K562 (cell line): ENCODE data around the gene IRF6. TPM values are rescaled to one million over a fixed set of nuclear protein-coding genes. Genes with fewer than 3 reads are reported as not detected.

Experiments
- ATAC-seq: fragments of 200-7000 bp; cut with Tn5 transposase; 3 replicates; pipeline ENCODE4 v1.9.1; 2020; ENCODE audit warnings: moderate library complexity
- BruUV-seq: library from RNA; stranded (reverse); fragments of 400-500 nt; replicated peaks from 2 replicates; lab custom pipeline; 2021; lab: Mats Ljungman, UMichigan
- CTCF ChIA-PET: fragments of 300-600 bp; formaldehyde crosslinking; extraction: SDS; loops from one replicate; lab custom pipeline; 2021; ENCODE audit warnings: low intra/inter-chr PET ratio; lab: Yijun Ruan, JAX
- POLR2A ChIA-PET: fragments of 300-600, 350-650 bp; sonication (Branson Sonifier 250); formaldehyde crosslinking; extraction: SDS; loops from one replicate; lab custom pipeline; 2021; ENCODE audit warnings: antibody characterized with exemption, inconsistent platforms; lab: Yijun Ruan, JAX
- DNase-seq, 4 experiments: peaks; one replicate each; pipeline versions ENCODE4 v3.0.0 to v3.0.0-alpha.2; 2011 to 2018; ENCODE audit warnings: low spot score in 3 of 4, mixed read lengths in 3 of 4; ENCODE audit errors: extremely low read depth in 1 of 4
- FAIRE-seq: peaks from 2 replicates; lab custom pipeline; 2011; peaks lifted over from hg19 to GRCh38; lab: Jason Lieb, UNC
- H2AFZ ChIP-seq: 2 replicates; pipeline ENCODE4 v1.6.0; 2011; ENCODE audit warnings: low read depth, low read length, control low read depth, inconsistent platforms
- H3K27ac ChIP-seq: fragments of 200-600 bp; 3 replicates; pipeline ENCODE4 v1.8.0; 2011; ENCODE audit warnings: low read depth, mild to moderate bottlenecking, control low read depth, inconsistent platforms, low read length, moderate library complexity, mixed read lengths; ENCODE audit errors: extremely low read depth
- H3K27me3 ChIP-seq, 2 experiments: fragments of 300-600 bp in 1 of 2; 2 replicates in 1 of 2; 3 replicates in 1 of 2; pipeline versions ENCODE4 v1.6.0 to v1.8.0; 2011; ENCODE audit warnings: inconsistent platforms in 2 of 2, low read length in 2 of 2, mild to moderate bottlenecking in 1 of 2, mixed read lengths in 1 of 2, moderate library complexity in 1 of 2; ENCODE audit not compliant: control insufficient read depth in 2 of 2, insufficient read depth in 2 of 2
- H3K36me3 ChIP-seq: fragments of 300-600 bp; 3 replicates; pipeline ENCODE4 v1.8.0; 2011; ENCODE audit warnings: mild to moderate bottlenecking, low read length, inconsistent platforms; ENCODE audit not compliant: control insufficient read depth, insufficient read depth
- H3K4me1 ChIP-seq, 2 experiments: fragments of 200-600 bp in 1 of 2; replicated peaks in 1 of 2; 2 replicates in 1 of 2; 3 replicates in 1 of 2; pipeline versions ENCODE4 v1.5.1 to v1.8.0; 2011; ENCODE audit warnings: inconsistent platforms in 2 of 2, low read length in 2 of 2, mild to moderate bottlenecking in 1 of 2, mixed read lengths in 1 of 2, moderate library complexity in 1 of 2; ENCODE audit not compliant: control insufficient read depth in 2 of 2, insufficient read depth in 2 of 2
- H3K4me2 ChIP-seq: 2 replicates; pipeline ENCODE4 v1.6.1; 2011; ENCODE audit warnings: low read length, control low read depth, inconsistent platforms, mixed read lengths; ENCODE audit not compliant: insufficient read depth
- H3K4me3 ChIP-seq: fragments of 200-600 bp; sonication (generic), shearing (Covaris generic); 2 replicates; pipeline ENCODE4 v1.5.1; 2016; ENCODE audit warnings: control low read depth, inconsistent platforms
- H3K79me2 ChIP-seq: fragments of 200-600 bp; 3 replicates; pipeline ENCODE4 v1.8.0; 2011; ENCODE audit warnings: low read length, inconsistent platforms; ENCODE audit not compliant: control insufficient read depth, insufficient read depth
- H3K9ac ChIP-seq, 2 experiments: 2 replicates each; pipeline versions ENCODE4 v1.6.0 to v1.6.1; 2011; ENCODE audit warnings: low read depth in 2 of 2, low read length in 2 of 2, control low read depth in 1 of 2, inconsistent platforms in 1 of 2, mild to moderate bottlenecking in 1 of 2, mixed read lengths in 1 of 2; ENCODE audit not compliant: insufficient read depth in 1 of 2
- H3K9me1 ChIP-seq: one replicate; pipeline ENCODE4 v1.6.0; 2011; ENCODE audit warnings: inconsistent platforms, mild to moderate bottlenecking, low read length, moderate library complexity; ENCODE audit not compliant: control insufficient read depth, insufficient read depth
- H3K9me3 ChIP-seq: replicated peaks from 2 replicates; pipeline ENCODE4 v1.5.1; 2011; ENCODE audit warnings: low read depth, low read length, inconsistent platforms; ENCODE audit not compliant: control insufficient read depth, insufficient read depth
- H4K20me1 ChIP-seq: replicated peaks from 2 replicates; pipeline ENCODE4 v1.6.1; 2011; ENCODE audit warnings: low read length, inconsistent platforms, mixed read lengths; ENCODE audit not compliant: control insufficient read depth, insufficient read depth
- CHD2 ChIP-seq: IDR thresholded peaks from 2 replicates; pipeline ENCODE4 v1.6.1; 2011; ENCODE audit warnings: low read depth, low read length
- FOXM1 ChIP-seq, 2 experiments: fragments of 450-650 bp in 1 of 2; sonication (generic) in 1 of 2; formaldehyde crosslinking in 1 of 2; IDR thresholded peaks; 2 replicates each; pipeline versions ENCODE4 v1.6.1 to v1.9.0; 2017 to 2022; ENCODE audit warnings: low read depth in 2 of 2, mild to moderate bottlenecking in 2 of 2, missing genetic modification reagents in 1 of 2, moderate library complexity in 1 of 2
- ID3 ChIP-seq, 2 experiments: fragments of 250-450 bp in 1 of 2; fragments of 450-650 bp in 1 of 2; sonication (Bioruptor Pico) in 1 of 2; IDR thresholded peaks; 2 replicates each; pipeline versions ENCODE4 v1.6.1 to v1.8.0; 2016 to 2021; ENCODE audit warnings: mild to moderate bottlenecking in 2 of 2, moderate library complexity in 2 of 2, missing compliant biosample characterization in 1 of 2, missing genetic modification characterization in 1 of 2
- RAD21 ChIP-seq, 2 experiments: fragments of 250-450 bp in 1 of 2; fragments of 450-650 bp in 1 of 2; sonication (Bioruptor Pico) in 1 of 2; formaldehyde crosslinking in 1 of 2; IDR thresholded peaks in 1 of 2; conservative IDR thresholded peaks in 1 of 2; 2 replicates each; pipeline versions ENCODE4 v1.4.0 to v1.8.0; 2020 to 2022; ENCODE audit warnings: mild to moderate bottlenecking in 2 of 2, moderate library complexity in 1 of 2
- ZNF408 ChIP-seq: fragments of 250-450 bp; sonication (Bioruptor Pico); IDR thresholded peaks from 2 replicates; pipeline ENCODE4 v1.4.0; 2020; ENCODE audit warnings: low read depth, mild to moderate bottlenecking, moderate library complexity
- WGBS: fragments of 100-300 bp; shearing (Covaris generic); methylation state at CpG from one replicate; pipeline ENCODE4 v1.1.6; 2016; ENCODE audit warnings: low coverage, mixed read lengths; ENCODE audit not compliant: insufficient coverage; ENCODE audit errors: missing lambda C conversion rate; 5-methylcytosine and 5-hydroxymethylcytosine counted together
- in situ Hi-C: fragments of 300-500 bp; cut with MboI; formaldehyde crosslinking; loops from 4 replicates; pipeline ENCODE4 v1.15.0; 2018; ENCODE audit warnings: inconsistent platforms, mixed read lengths
- intact Hi-C: fragments of 100-400 bp; cut with micrococcal nuclease; formaldehyde crosslinking; loops from 2 replicates; pipeline ENCODE4 v1.14.2; 2022
- polyA plus RNA-seq, 8 experiments: library from polyadenylated mRNA; depleted of rRNA in 4 of 8; stranded (reverse) in 5 of 8; unstranded in 3 of 8; fragments of >200 nt; fragmentation: Nextera tagmentation in 2 of 8; fragmentation: Illumina TruSeq in 1 of 8; extraction: Ambion mirVana in 2 of 8; extraction: Trizol in 1 of 8; gene quantifications; 2 replicates each; pipeline versions ENCODE4 v1.2.1 to v1.2.3, GENCODE V29; 2011 to 2014; ENCODE audit warnings: inconsistent platforms in 1 of 8, missing spikeins in 1 of 8
- total RNA-seq, 7 experiments: library from RNA; depleted of rRNA in 6 of 7; stranded (reverse); fragments of >200 nt in 6 of 7; fragmentation: Illumina TruSeq in 2 of 7; extraction: Trizol in 2 of 7; gene quantifications; 2 replicates each; pipeline versions ENCODE4 v1.2.1 to v1.2.3, GENCODE V29; 2011 to 2021; ENCODE audit warnings: low replicate concordance in 1 of 7

Gene IRF6
- total and polyA plus RNA-seq, 9 of the 15 experiments (the other 6 are each of a cell fraction or from before 2014, with no cell fraction given): 0.03 to 0.65 (median 0.17) TPM

- TF ChIP-seq RAD21 (CRISPR knock-in tag; conservative IDR thresholded peaks at IDR 0.05 in 1 of 2, IDR thresholded peaks at IDR 0.05 in 1 of 2) (0 out of 4 replicates have a peak, but pooled peaks of 1 of the 2 experiments have one; percentile 14), FOXM1 (IDR thresholded peaks at IDR 0.05; ENCODE audit: low read depth) (peak; percentile 16; the same call in 1 of the 2 replicates), FOXM1 (CRISPR knock-in tag; IDR thresholded peaks at IDR 0.05; ENCODE audit: low read depth) (no peak), ZNF408 (no peak), ID3 (CRISPR knock-in tag; IDR thresholded peaks at IDR 0.05) (no peak), ID3 (tag; IDR thresholded peaks at IDR 0.05) (0 out of 2 replicates have a peak, but pooled peaks have one; percentile 47)
- TF ChIP-seq, all 486 proteins: peak for 25
Observed at GRCh38 chr1:209746451-209747165, 59.3 kb downstream of the IRF6 start (continued).

- no peaks in the 10 kb centered on the region for H3K79me2 ChIP-seq
- POLR2A ChIA-PET: no interaction called here
- ATAC-seq: no peak
- no peak overlapping the region for H3K27ac ChIP-seq
- in situ Hi-C loops: no loop called here
- no peak overlapping the region for H3K9ac ChIP-seq
- no peaks in the 10 kb centered on the region for H3K9me1 ChIP-seq
- H3K4me3 ChIP-seq: no peak overlapping the region
- intact Hi-C loops: loop anchor here (10.0 kb wide), 1 partner anchor 138 kb away; no protein-coding TSS in a partner anchor
- no peaks in the 10 kb centered on the region for H3K36me3 ChIP-seq
- H3K4me1 ChIP-seq: peaks cover 5 to 7% of the 10 kb centered on the region in 2 experiments; a peak in 4 of 5 replicates
- 0% methylated on average over 2 of the region's 2 CpGs for WGBS
- CTCF ChIA-PET: no interaction called here
- TF ChIP-seq CHD2: no peak
- H3K4me2 ChIP-seq: no peak overlapping the region
- H4K20me1 ChIP-seq: no peaks in the 10 kb centered on the region
- no TSS peak for BruUV-seq
- H3K27me3 ChIP-seq: peaks cover 10 to 28% of the 10 kb centered on the region in 2 experiments
- DNase-seq: no peak
- no peaks in the 10 kb centered on the region for H3K9me3 ChIP-seq
- H2AFZ ChIP-seq: no peak overlapping the region
- FAIRE-seq: no peak
Observed at GRCh38 chr1:209743145-209743482, 62.8 kb downstream of the IRF6 start.
